ENCODE data around the gene RAB18. TPM values are rescaled to one million over a fixed set of nuclear protein-coding genes. Genes with fewer than 3 reads are reported as not detected.

RAB18 gene
- total and polyA plus RNA-seq, 2 of the 8 experiments (the other 6 are each of a cell fraction or from before 2014, with no cell fraction given): 14.7 to 69.7 TPM

- no peak overlapping the region for H3K14ac ChIP-seq (ENCODE audit: insufficient read length)
- no peak overlapping the region for H4K91ac ChIP-seq (replicated peaks; ENCODE audit: insufficient read length, low read length)
- no peaks in the 10 kb centered on the region for H3K79me2 ChIP-seq (ENCODE audit: control insufficient read depth in 1 of 2, insufficient read depth in 2 of 2, low read length in 2 of 2)
- WGBS, 2 experiments (ENCODE audit: extremely low coverage in 1 of 2, insufficient coverage in 1 of 2, insufficient read length in 1 of 2, insufficient replicate concordance in 2 of 2, low coverage in 1 of 2, low lambda C conversion rate in 2 of 2, missing lambda C conversion rate in 1 of 2): 91% methylated on average over 3 of the region's 3 CpGs; no CpG with 5 or more reads in 1 of the 2 experiments
- no peak overlapping the region for H2BK5ac ChIP-seq (ENCODE audit: low read depth, low read length)
- H3K23ac ChIP-seq (ENCODE audit: insufficient read length): no peak overlapping the region
- H2BK12ac ChIP-seq (ENCODE audit: low read depth, low read length): no peak overlapping the region
- no peak overlapping the region for H3K4me2 ChIP-seq (ENCODE audit: insufficient read depth in 1 of 2, low read depth in 2 of 2, low read length in 2 of 2)
- H3K9me3 ChIP-seq (ENCODE audit: insufficient read depth in 2 of 2, low read depth in 1 of 2, low read length in 1 of 2): no peaks in the 10 kb centered on the region
- H2BK20ac ChIP-seq (ENCODE audit: low read length): no peak overlapping the region
- H3K23me2 ChIP-seq (ENCODE audit: low read depth, low read length): no peaks in the 10 kb centered on the region
- ChIA-PET POLR2A (ENCODE audit: partially characterized antibody) (interaction anchor here (1.3 kb wide), 1 partner anchor 40 kb away, joined by 3 read pairs; the partner anchor contains the start of gene RAB18), CTCF (ENCODE audit: partially characterized antibody) (no interaction called here)
- H3K79me1 ChIP-seq (ENCODE audit: low read depth, low read length): no peaks in the 10 kb centered on the region
- H3K4ac ChIP-seq (replicated peaks; ENCODE audit: insufficient read length, low read depth, low read length): no peak overlapping the region
- no peak overlapping the region for H3K4me3 ChIP-seq (ENCODE audit: extremely low read depth in 1 of 4, insufficient read depth in 2 of 4, low read depth in 3 of 4, low read length in 4 of 4)
- H2BK15ac ChIP-seq (ENCODE audit: low read length): no peak overlapping the region
- no peak overlapping the region for H3K9ac ChIP-seq (replicated peaks in 1 of 4; ENCODE audit: extremely low read depth in 1 of 4, low read depth in 3 of 4, low read length in 3 of 4)
- no peak overlapping the region for H4K8ac ChIP-seq (ENCODE audit: extremely low read depth, insufficient read depth, low read length)
- H2AFZ ChIP-seq (ENCODE audit: low read length): no peak overlapping the region; the same call in 1 of the 2 replicates
- H2AK5ac ChIP-seq (ENCODE audit: low read depth, low read length): no peak overlapping the region
- no peak overlapping the region for H3K18ac ChIP-seq (ENCODE audit: extremely low read depth, low read length)
- no peak for DNase-seq (ENCODE audit: low read depth in 1 of 2, low spot score in 2 of 2)
- no peak overlapping the region for H3K56ac ChIP-seq (replicated peaks; ENCODE audit: insufficient read length, low read depth, low read length)
- peaks cover 0 to 2% (median 0%) of the 10 kb centered on the region in 4 experiments; a peak in 1 of 7 replicates for H3K4me1 ChIP-seq (replicated peaks in 1 of 4; ENCODE audit: control insufficient read depth in 3 of 4, insufficient read depth in 4 of 4, low read length in 3 of 4)
- H3K27ac ChIP-seq (ENCODE audit: low read depth, low read length): no peak overlapping the region
- FAIRE-seq: no peak
- no peaks in the 10 kb centered on the region for H4K20me1 ChIP-seq (replicated peaks in 1 of 2; ENCODE audit: control insufficient read depth in 1 of 2, insufficient read depth in 2 of 2, low read length in 2 of 2)
- no peak overlapping the region for H4K5ac ChIP-seq (ENCODE audit: insufficient read length, low read depth, low read length)
- H3K27me3 ChIP-seq (replicated peaks in 1 of 4; ENCODE audit: control insufficient read depth in 3 of 4, extremely low read depth in 1 of 4, insufficient read depth in 3 of 4, low read length in 3 of 4): no peaks in the 10 kb centered on the region
- H2BK120ac ChIP-seq (replicated peaks; ENCODE audit: low read depth, low read length): no peak overlapping the region
- no peaks in the 10 kb centered on the region for H3K36me3 ChIP-seq (ENCODE audit: control insufficient read depth in 2 of 4, insufficient read depth in 4 of 4, low read length in 3 of 4)
- no peak for TF ChIP-seq PHF8 (conservative IDR thresholded peaks at IDR 0.05; ENCODE audit: low read depth, low read length)
- no peak for TF ChIP-seq CHD2 (IDR thresholded peaks at IDR 0.05; ENCODE audit: low read length)
- TF ChIP-seq TBP (IDR thresholded peaks at IDR 0.05; ENCODE audit: low read depth, low read length): no peak
- no peak for TF ChIP-seq MAFK (IDR thresholded peaks at IDR 0.05; ENCODE audit: low read depth, low read length)
- no peak for TF ChIP-seq RBBP5 (IDR thresholded peaks at IDR 0.05; ENCODE audit: borderline replicate concordance, low read depth, low read length)
- TF ChIP-seq, protein P1, sequence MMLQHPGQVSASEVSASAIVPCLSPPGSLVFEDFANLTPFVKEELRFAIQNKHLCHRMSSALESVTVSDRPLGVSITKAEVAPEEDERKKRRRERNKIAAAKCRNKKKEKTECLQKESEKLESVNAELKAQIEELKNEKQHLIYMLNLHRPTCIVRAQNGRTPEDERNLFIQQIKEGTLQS (IDR thresholded peaks at IDR 0.05; ENCODE audit: insufficient read depth, low read depth, low read length): no peak
- TF ChIP-seq, protein P2, sequence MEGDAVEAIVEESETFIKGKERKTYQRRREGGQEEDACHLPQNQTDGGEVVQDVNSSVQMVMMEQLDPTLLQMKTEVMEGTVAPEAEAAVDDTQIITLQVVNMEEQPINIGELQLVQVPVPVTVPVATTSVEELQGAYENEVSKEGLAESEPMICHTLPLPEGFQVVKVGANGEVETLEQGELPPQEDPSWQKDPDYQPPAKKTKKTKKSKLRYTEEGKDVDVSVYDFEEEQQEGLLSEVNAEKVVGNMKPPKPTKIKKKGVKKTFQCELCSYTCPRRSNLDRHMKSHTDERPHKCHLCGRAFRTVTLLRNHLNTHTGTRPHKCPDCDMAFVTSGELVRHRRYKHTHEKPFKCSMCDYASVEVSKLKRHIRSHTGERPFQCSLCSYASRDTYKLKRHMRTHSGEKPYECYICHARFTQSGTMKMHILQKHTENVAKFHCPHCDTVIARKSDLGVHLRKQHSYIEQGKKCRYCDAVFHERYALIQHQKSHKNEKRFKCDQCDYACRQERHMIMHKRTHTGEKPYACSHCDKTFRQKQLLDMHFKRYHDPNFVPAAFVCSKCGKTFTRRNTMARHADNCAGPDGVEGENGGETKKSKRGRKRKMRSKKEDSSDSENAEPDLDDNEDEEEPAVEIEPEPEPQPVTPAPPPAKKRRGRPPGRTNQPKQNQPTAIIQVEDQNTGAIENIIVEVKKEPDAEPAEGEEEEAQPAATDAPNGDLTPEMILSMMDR (IDR thresholded peaks at IDR 0.05; ENCODE audit: control extremely low read depth in 1 of 3, insufficient read depth in 1 of 3, low read depth in 1 of 3, low read length in 3 of 3): no peak
- TF ChIP-seq TEAD4 (IDR thresholded peaks at IDR 0.05; ENCODE audit: low read depth, low read length): no peak
- no peak for TF ChIP-seq EP300 (IDR thresholded peaks at IDR 0.05; ENCODE audit: borderline replicate concordance in 1 of 2, low read depth in 2 of 2, low read length in 2 of 2)
- no peak for TF ChIP-seq RXRA (IDR thresholded peaks at IDR 0.05; ENCODE audit: insufficient read depth, low read depth, low read length)
- no peak for TF ChIP-seq JUND (IDR thresholded peaks at IDR 0.05; ENCODE audit: low read length)
These were observed 39.1 kb upstream of the RAB18 start for GRCh38 chr10:27464993-27465392.
